Measurements from ENCODE around the gene CDK6. TPM values are rescaled to one million over a fixed set of nuclear protein-coding genes. Genes with fewer than 3 reads are reported as not detected.

The CDK6 gene
- total RNA-seq, 1 experiment from 2014 or later: 126 TPM

DNA sequence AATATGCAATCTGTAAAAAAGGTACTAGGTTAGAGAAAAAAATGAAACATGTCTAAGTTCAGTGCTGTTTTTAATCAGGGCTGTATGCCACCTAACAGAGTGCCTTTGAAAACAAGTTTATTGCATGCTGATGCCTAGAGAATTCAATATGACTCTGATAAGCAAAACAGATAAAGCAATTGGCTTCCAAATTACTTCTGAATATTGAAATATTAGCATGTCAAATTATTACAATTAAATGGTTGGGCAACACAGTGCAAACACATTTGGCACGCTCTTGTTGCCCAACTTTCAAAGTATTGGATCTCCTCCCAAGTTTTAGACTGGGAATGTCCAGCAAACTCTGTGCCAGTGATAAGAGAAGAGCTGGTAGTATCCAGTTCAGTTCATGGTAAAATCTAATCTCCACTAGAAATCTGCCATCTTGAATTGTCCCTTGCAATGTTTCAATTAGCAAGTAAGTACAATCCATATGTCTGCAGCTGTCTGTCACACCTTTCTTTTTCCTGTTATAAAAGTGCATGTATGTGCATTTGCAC, 181.0 kb downstream of the CDK6 start:
- no peak for DNase-seq (ENCODE audit: low read depth in 1 of 2, low spot score in 2 of 2)
- Histone ChIP-seq H3K4me1 (replicated peaks) (no peaks in the 10 kb centered on the region), H3K4me3 (no peak overlapping the region), H3K27me3 (replicated peaks) (no peaks in the 10 kb centered on the region), H3K36me3 (peaks cover 45% of the 10 kb centered on the region), H3K27ac (no peak overlapping the region), H3K9me3 (replicated peaks) (no peaks in the 10 kb centered on the region)

DNA sequence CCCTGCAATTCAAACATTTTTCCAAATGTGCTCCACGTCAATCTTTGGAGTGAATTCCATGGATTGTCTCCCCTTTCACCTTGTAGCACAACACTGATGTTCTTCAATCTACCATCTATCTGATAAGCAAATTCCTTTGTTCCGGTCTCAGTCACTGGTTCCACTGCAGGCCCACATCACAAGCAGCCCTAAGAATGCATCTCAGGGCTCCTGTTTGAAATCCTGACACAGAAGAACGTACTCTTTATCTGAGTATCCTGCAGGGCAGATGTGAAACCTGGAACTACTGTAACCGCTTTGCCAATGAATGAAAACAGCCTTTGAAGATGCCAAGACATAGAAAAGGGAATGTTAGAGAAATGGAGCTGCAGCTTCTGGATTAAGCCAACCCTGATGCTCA, 183.2 kb downstream of the CDK6 start:
- Histone ChIP-seq H3K4me1 (replicated peaks) (no peaks in the 10 kb centered on the region), H3K4me3 (no peak overlapping the region), H3K9me3 (replicated peaks) (no peaks in the 10 kb centered on the region), H3K36me3 (peaks cover 34% of the 10 kb centered on the region), H3K27ac (no peak overlapping the region), H3K27me3 (replicated peaks) (no peaks in the 10 kb centered on the region)
- no peak for DNase-seq (ENCODE audit: low read depth in 1 of 2, low spot score in 2 of 2)

DNA sequence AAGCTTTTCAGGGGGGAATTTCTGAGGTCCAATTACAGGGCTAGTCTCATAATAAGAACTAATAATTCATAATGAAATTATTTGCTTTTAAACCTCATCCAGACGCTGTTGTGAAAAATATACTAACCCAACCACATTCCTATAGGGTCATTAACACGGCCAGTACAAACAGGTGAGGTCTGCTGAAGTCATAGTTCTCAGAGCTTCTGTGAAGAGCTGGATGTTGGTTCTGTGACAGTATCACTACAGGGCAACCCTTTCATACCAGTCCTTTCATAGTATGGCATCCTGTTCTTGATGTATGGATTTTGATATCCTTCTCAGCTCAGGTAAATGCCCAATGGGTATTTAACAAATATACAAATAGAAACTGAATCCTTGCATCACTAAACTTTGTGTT, 183.8 kb downstream of the CDK6 start:
- no peak overlapping the region for H3K4me3 ChIP-seq
- peaks cover 34% of the 10 kb centered on the region for H3K36me3 ChIP-seq
- no peaks in the 10 kb centered on the region for H3K27me3 ChIP-seq (replicated peaks)
- H3K4me1 ChIP-seq (replicated peaks): no peaks in the 10 kb centered on the region
- H3K27ac ChIP-seq: no peak overlapping the region
- no peaks in the 10 kb centered on the region for H3K9me3 ChIP-seq (replicated peaks)
- no peak for DNase-seq (ENCODE audit: low read depth in 1 of 2, low spot score in 2 of 2)

DNA sequence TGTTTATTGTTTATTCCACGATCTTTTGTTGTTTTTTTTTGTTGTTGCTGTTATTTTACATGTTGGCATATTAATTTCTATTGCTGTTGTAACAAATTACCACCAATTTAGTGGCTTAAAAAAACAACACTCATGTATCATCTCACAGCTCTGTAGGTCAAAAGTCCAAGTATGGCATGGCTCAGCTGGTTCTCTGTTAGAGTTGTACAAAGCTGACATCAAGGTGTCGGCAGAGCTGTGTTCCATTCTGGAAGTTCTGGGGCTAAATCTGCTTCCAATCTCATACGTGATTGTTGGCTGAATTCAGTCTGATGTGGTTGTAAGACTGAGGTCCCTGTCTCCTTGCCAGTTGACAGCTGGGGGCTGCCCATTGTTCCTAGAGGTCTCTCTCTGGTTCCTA, 186.0 kb downstream of the CDK6 start:
- no peak overlapping the region for H3K4me3 ChIP-seq
- H3K27ac ChIP-seq: no peak overlapping the region
- H3K4me1 ChIP-seq (replicated peaks): peaks cover 12% of the 10 kb centered on the region
- H3K36me3 ChIP-seq: peaks cover 25% of the 10 kb centered on the region
- DNase-seq (ENCODE audit: low read depth in 1 of 2, low spot score in 2 of 2): no peak
- no peaks in the 10 kb centered on the region for H3K9me3 ChIP-seq (replicated peaks)
- no peaks in the 10 kb centered on the region for H3K27me3 ChIP-seq (replicated peaks)

DNA sequence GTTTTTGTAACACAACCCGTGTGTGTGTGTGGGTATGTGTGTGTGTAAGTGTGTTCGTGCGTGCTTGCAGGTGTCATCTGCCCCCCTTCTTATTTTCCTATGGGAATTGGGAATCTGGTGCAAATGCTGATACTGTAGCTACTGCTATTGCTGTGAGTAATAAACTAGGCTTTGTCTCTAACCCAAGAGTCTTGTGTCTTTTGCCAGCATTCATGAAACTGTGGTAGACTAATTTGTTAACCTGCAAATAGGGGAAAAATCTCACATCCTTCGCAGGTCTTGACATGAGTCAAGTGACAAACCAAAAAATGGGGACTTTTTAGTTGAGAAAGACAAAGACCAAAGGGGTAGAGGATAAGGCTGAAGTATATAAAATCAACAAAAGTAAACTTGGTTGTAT, 188.3 kb downstream of the CDK6 start:
- Histone ChIP-seq H3K4me1 (replicated peaks) (peaks cover 22% of the 10 kb centered on the region), H3K27me3 (replicated peaks) (no peaks in the 10 kb centered on the region), H3K27ac (no peak overlapping the region), H3K9me3 (replicated peaks) (no peaks in the 10 kb centered on the region), H3K4me3 (no peak overlapping the region), H3K36me3 (peaks cover 38% of the 10 kb centered on the region)
- DNase-seq (ENCODE audit: low read depth in 1 of 2, low spot score in 2 of 2): no peak

DNA sequence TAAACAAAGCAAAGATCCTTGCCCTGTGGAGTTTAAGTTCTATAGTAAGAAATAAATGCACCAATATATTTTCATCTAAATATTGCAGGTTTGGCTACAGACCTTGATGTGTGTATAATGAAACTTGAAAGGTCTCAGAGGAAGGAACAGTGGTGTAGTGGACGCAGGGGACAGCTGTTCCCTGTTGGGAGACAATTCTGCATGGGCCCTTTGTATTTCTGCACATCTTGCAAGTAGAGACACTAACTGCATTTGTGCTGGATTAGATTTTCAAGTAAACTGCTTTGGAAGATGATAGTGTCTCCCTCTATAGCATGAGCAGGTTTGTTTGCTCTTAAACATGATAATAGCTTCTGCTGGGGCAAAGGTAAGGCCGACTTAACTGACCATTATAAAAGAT, 188.7 kb downstream of the CDK6 start:
- H3K27ac ChIP-seq: no peak overlapping the region
- peaks cover 22% of the 10 kb centered on the region for H3K4me1 ChIP-seq (replicated peaks)
- no peaks in the 10 kb centered on the region for H3K9me3 ChIP-seq (replicated peaks)
- H3K27me3 ChIP-seq (replicated peaks): no peaks in the 10 kb centered on the region
- DNase-seq (ENCODE audit: low read depth in 1 of 2, low spot score in 2 of 2): no peak
- no peak overlapping the region for H3K4me3 ChIP-seq
- H3K36me3 ChIP-seq: peaks cover 40% of the 10 kb centered on the region

DNA sequence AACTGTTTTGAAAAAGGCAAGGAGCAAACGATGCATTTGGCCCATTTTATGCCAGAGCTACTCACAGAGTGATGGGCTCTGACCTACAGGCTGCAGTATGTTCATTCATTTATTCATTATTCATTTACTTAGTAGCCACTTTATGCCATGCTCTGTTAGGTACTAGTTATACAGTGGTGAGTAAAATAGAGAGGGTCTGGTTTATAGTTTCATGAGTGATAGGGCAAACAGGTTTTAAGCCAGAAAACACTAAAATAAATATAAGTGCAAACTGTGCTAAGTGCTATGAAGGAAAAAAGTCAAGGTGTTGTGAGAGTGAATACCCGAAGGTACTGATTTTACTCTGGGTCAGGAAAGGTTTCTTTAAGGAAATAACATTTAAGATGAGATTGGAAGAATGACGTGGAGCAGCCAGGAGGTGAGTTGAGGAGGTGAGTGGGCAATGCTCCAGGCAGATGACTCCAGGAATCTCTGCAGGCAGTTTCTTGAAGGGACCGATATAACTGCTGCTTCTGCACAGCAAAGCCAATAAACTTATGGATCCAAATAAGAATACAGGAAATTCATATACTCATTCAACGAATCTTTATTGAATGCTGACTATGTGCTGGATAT, 189.3 kb downstream of the CDK6 start:
- no peak for DNase-seq (ENCODE audit: low read depth in 1 of 2, low spot score in 2 of 2)
- H3K27ac ChIP-seq: no peak overlapping the region
- H3K27me3 ChIP-seq (replicated peaks): no peaks in the 10 kb centered on the region

DNA sequence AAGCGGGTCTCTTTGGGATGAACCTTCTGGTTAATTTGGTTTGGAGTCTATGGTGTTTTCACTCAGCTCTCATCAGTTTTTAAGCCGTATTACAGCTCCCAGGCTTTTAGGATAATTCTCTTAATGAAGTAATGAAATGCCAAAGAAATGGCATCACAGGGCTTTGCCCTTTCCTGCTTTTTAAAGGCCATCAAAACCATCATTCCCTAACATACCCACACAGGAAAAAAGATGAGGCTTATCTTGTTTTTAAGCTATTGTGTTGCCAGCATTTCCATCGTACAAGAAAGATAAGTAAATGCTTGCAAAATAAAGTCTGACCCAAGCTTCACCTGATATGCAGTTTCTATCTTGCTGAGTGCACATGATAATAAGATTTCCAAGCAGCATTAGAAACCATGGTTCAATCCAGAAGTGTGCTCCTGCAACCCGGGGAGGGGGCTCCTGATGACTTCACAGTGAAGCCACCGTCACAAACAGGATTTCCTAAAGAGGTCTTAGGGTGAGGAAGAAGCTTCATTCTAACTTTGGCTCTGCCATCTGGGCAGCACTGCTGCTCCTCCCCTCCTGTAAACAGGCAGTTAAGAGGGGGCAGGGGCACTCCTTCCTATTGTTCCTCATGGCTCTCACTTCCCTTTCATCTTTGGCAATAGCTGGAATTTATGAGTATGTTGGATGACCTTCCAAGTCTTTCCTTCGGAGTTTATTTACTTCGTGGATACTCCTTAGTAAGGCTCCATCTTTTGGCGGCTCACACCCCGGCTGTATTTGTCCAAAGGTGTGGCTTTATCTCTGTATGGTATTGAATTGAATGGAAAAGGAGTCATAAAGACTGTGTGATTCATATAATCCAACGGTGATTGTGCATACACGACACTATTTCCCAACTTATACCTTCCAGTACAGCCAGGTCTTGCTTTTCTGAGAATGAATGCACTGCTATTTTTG, 191.0 kb downstream of the CDK6 start:
- Histone ChIP-seq H3K4me1 (replicated peaks) (peaks cover 40% of the 10 kb centered on the region), H3K36me3 (peaks cover 37% of the 10 kb centered on the region), H3K27ac (peak overlapping the region; percentile 25), H3K4me3 (no peak overlapping the region), H3K27me3 (replicated peaks) (no peaks in the 10 kb centered on the region), H3K9me3 (replicated peaks) (no peaks in the 10 kb centered on the region)
- peak; percentile 65 to 73 for DNase-seq (ENCODE audit: low read depth in 1 of 2, low spot score in 2 of 2)

More for the DNA sequence above, 189.3 kb downstream of the CDK6 start:
- H3K4me3 ChIP-seq: no peak overlapping the region
- no peaks in the 10 kb centered on the region for H3K9me3 ChIP-seq (replicated peaks)
- peaks cover 36% of the 10 kb centered on the region for H3K36me3 ChIP-seq
- peaks cover 28% of the 10 kb centered on the region for H3K4me1 ChIP-seq (replicated peaks)

DNA sequence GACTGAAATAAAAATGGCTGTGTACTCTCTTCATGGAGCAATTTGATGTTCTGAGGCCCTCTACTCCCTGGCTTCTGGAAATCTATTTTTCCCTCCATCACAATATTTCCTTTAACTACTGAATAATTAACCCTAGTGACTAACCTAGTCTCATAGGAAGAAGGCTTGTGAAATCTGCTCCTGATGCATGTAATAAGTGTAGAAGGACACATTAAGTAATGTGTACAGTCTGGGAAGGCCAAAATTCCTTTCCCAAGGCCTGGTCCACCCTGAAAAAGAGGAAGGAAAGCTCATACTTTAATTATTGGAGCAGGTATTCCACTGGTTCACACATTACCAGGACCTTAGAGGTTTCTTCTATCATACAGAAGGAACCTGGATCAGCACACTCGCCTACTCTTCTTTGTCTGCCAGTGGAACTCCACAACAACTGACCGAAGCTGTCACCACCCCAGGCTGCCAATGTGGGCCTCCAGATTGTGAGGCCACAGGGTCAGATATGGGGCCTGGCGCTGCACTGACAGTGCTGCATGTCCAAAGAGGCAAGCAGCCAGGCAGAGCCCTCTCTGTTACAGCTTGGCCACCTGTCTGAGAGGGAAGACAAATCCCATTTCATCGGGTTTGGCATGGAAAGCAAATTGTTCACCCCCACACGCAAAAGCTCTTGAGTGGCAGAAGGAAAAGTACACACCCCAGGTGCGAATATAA, 191.8 kb downstream of the CDK6 start:
- Histone ChIP-seq H3K27me3 (replicated peaks) (no peaks in the 10 kb centered on the region), H3K36me3 (peaks cover 37% of the 10 kb centered on the region), H3K9me3 (replicated peaks) (no peaks in the 10 kb centered on the region), H3K4me3 (no peak overlapping the region), H3K27ac (no peak overlapping the region), H3K4me1 (replicated peaks) (peaks cover 41% of the 10 kb centered on the region)
- no peak for DNase-seq (ENCODE audit: low read depth in 1 of 2, low spot score in 2 of 2)

DNA sequence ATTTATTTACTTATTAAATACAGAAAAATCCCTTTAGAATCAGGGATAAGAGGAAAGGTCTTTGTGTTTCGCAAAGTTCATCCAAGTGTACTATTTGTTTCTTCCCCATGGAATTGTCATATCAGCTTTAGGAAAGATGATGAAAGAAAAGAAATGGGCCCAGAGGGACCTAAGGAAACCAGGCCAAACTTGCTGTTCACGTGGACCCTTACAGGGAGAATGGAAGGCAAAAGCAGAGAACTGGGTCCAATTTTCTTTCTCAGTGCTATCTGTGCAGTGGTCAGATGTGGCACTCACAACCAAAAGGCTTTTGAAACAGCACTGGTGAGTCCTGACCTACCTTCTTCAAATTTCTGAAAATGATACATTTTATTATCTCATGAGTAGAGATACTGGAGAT, 192.6 kb downstream of the CDK6 start:
- DNase-seq (ENCODE audit: low read depth in 1 of 2, low spot score in 2 of 2): no peak
- Histone ChIP-seq H3K27me3 (replicated peaks) (no peaks in the 10 kb centered on the region), H3K4me3 (no peak overlapping the region), H3K9me3 (replicated peaks) (no peaks in the 10 kb centered on the region), H3K27ac (no peak overlapping the region), H3K36me3 (peaks cover 45% of the 10 kb centered on the region), H3K4me1 (replicated peaks) (peaks cover 44% of the 10 kb centered on the region)

DNA sequence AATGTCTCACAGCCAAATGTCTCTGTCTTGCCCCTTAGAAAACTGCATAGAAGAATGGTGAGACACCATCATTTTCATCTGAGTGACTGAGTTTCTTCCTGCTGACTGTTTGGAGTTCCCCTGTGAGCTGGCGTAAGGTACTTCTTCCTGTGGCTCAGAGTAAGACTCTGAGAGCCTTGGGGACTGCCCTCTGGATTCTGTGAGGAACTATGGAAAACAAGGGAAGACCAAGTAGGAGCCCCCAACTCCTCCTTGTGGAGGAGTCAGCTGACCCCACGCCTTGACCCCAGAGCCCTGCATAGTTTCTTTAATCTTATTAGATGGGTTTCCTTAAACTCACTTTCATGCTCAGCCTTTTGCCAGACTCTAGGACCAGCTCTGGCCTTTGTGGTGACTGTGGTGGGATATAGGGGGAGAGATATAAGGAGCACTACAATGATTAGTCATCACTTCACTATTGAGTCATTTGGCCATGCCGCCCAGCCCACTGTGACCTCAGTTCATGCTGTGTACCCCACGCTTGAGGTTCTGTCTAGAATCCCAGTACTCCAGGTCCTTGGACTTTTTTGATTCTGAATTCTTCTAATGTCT, 194.4 kb downstream of the CDK6 start:
- Histone ChIP-seq H3K36me3 (peaks cover 42% of the 10 kb centered on the region), H3K27ac (peak overlapping the region; percentile 39)
- peak; percentile 62 to 72 for DNase-seq (ENCODE audit: low read depth in 1 of 2, low spot score in 2 of 2)

DNA sequence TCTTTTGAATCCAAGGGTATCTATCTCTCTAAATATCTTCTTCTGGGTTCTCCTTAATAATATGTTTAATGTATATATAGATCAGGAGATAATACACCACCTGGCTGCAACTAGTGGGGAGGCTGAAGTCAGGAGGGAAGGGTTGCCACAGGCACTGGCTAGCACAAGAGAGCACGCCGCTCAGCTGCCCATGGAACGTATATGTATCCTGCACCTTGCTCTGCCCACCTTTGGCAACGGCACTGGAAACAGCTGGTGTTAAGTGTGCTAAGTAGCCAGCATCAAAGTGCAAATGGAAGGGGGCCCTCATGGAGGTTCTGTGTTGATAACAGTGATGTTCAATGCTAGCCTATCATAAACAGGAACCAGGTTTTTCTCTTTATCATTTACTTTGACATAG, 196.4 kb downstream of the CDK6 start:
- Histone ChIP-seq H3K4me1 (replicated peaks) (peaks cover 43% of the 10 kb centered on the region), H3K4me3 (no peak overlapping the region), H3K27ac (no peak overlapping the region; the same call in none of the 2 replicates), H3K9me3 (replicated peaks) (no peaks in the 10 kb centered on the region), H3K36me3 (peaks cover 41% of the 10 kb centered on the region), H3K27me3 (replicated peaks) (no peaks in the 10 kb centered on the region)
- DNase-seq (ENCODE audit: low read depth in 1 of 2, low spot score in 2 of 2): no peak

More for the DNA sequence above, 194.4 kb downstream of the CDK6 start:
- no peaks in the 10 kb centered on the region for H3K27me3 ChIP-seq (replicated peaks)
- no peaks in the 10 kb centered on the region for H3K9me3 ChIP-seq (replicated peaks)
- no peak overlapping the region for H3K4me3 ChIP-seq
- H3K4me1 ChIP-seq (replicated peaks): peaks cover 44% of the 10 kb centered on the region

DNA sequence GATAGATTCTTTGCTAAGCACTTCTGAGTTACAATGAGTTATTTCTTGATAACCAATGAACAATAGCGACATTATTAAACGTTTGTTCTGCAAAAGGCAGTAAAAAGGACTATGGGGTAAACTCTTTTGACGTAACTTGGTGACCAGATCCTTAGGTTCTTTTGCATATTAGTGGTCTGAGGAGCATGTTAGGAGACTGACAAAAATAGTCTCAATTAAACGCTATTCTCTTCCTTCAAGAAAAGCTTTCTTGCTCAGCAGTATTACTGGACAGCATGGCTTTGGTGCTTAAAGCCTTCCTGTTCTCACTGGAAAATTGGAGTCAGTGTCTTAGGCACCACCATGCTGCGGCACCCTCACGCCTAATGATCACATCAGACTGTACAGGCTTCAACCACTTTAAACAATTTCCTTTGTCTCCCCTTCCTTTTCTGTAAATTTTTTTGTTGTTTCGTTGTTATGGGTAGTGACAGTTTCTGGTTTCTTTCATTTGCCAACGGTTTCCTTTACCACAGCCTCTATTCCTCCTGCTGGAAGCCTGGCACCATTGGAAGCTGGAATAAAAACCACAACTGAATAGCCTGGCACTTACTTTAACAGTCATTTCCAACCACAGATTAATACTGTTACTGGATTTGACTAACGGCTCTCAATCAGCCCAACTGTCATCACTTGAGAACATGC, 197.0 kb downstream of the CDK6 start:
- Histone ChIP-seq H3K4me1 (replicated peaks) (peaks cover 43% of the 10 kb centered on the region), H3K4me3 (no peak overlapping the region), H3K36me3 (peaks cover 35% of the 10 kb centered on the region), H3K27me3 (replicated peaks) (no peaks in the 10 kb centered on the region), H3K27ac (no peak overlapping the region; the same call in 1 of the 2 replicates), H3K9me3 (replicated peaks) (no peaks in the 10 kb centered on the region)
- DNase-seq (ENCODE audit: low read depth in 1 of 2, low spot score in 2 of 2): no peak
